IPS-20b (cell line): Measurements from ENCODE around the gene PIK3CG.
"Not testable (repeated sequence)": the region's sequence is repeated elsewhere in the genome, so short reads cannot be mapped to it uniquely, and the experiment has no call there.

Source experiments
- H3K27ac ChIP-seq: one replicate; pipeline ENCODE4 v1.5.1; 2013; ENCODE audit warnings: low read length
- H3K27me3 ChIP-seq: 2 replicates; pipeline ENCODE4 v1.6.1; 2013; ENCODE audit warnings: mild to moderate bottlenecking, low read length, inconsistent platforms; ENCODE audit not compliant: insufficient read depth
- H3K36me3 ChIP-seq: 2 replicates; pipeline ENCODE4 v1.6.1; 2013; ENCODE audit warnings: low read depth, mild to moderate bottlenecking, inconsistent platforms, low read length, moderate library complexity; ENCODE audit not compliant: insufficient read depth
- H3K4me1 ChIP-seq: 2 replicates; pipeline ENCODE4 v1.6.1; 2013; ENCODE audit warnings: mild to moderate bottlenecking, control low read depth, inconsistent platforms, low read length, moderate library complexity; ENCODE audit not compliant: insufficient read depth
- H3K4me3 ChIP-seq: 2 replicates; pipeline ENCODE4 v1.5.1; 2013; ENCODE audit warnings: mild to moderate bottlenecking, low read length, inconsistent platforms
- H3K9ac ChIP-seq: 2 replicates; pipeline ENCODE4 v1.6.1; 2013; ENCODE audit warnings: low read depth, mild to moderate bottlenecking, inconsistent platforms, low read length, moderate library complexity
- H3K9me3 ChIP-seq: 2 replicates; pipeline ENCODE4 v1.6.1; 2013; ENCODE audit warnings: mild to moderate bottlenecking, low read depth, low read length, inconsistent platforms; ENCODE audit not compliant: insufficient read depth

PIK3CG gene

GRCh38 chr7:106954840-106955239, 89.8 kb downstream of the PIK3CG start:
- no peaks in the 10 kb centered on the region for H3K9me3 ChIP-seq
- no peaks in the 10 kb centered on the region for H3K27me3 ChIP-seq
- no peak overlapping the region for H3K27ac ChIP-seq
- H3K4me1 ChIP-seq, result no peaks in the 10 kb centered on the region
- H3K9ac ChIP-seq, result no peak overlapping the region
- H3K4me3 ChIP-seq, result no peak overlapping the region
- no peaks in the 10 kb centered on the region for H3K36me3 ChIP-seq

GRCh38 chr7:106955857-106956256, 90.8 kb downstream of the PIK3CG start:
- not testable (repeated sequence) for H3K27ac ChIP-seq, H3K4me1 ChIP-seq, H3K9me3 ChIP-seq, H3K27me3 ChIP-seq, H3K9ac ChIP-seq, H3K36me3 ChIP-seq, H3K4me3 ChIP-seq
